Thymus (tissue), 11 donors: ENCODE data around the gene TAX1BP3. TPM values are rescaled to one million over a fixed set of nuclear protein-coding genes. Genes with fewer than 3 reads are reported as not detected.

Source experiments
- DNase-seq, 9 donors: peaks; one replicate each; pipeline ENCODE4 v3.0.0-alpha.2; 2013; ENCODE audit warnings: low spot score in 9 of 9, low read depth in 6 of 9, missing footprints in 1 of 9
- H3K27ac ChIP-seq, 2 donors: one replicate each; pipeline ENCODE4 v1.5.1; 2013; ENCODE audit warnings: control low read depth in 1 of 2, low read depth in 1 of 2, low read length in 1 of 2, mild to moderate bottlenecking in 1 of 2, moderate library complexity in 1 of 2
- H3K27me3 ChIP-seq, 2 donors: one replicate each; pipeline ENCODE4 v1.5.1; 2013; ENCODE audit warnings: low read length in 1 of 2; ENCODE audit not compliant: control insufficient read depth in 2 of 2, insufficient read depth in 1 of 2
- H3K36me3 ChIP-seq, 2 donors: one replicate each; pipeline ENCODE4 v1.5.1; 2013; ENCODE audit warnings: low read length in 1 of 2, mild to moderate bottlenecking in 1 of 2, moderate library complexity in 1 of 2; ENCODE audit not compliant: control insufficient read depth in 2 of 2, insufficient read depth in 2 of 2
- H3K4me1 ChIP-seq, 2 donors: one replicate each; pipeline ENCODE4 v1.5.1; 2013; ENCODE audit warnings: low read length in 2 of 2; ENCODE audit not compliant: control insufficient read depth in 2 of 2, insufficient read depth in 2 of 2
- H3K4me3 ChIP-seq, 2 donors: one replicate each; pipeline ENCODE4 v1.5.1; 2013; ENCODE audit warnings: low read length in 2 of 2, control low read depth in 1 of 2, mild to moderate bottlenecking in 1 of 2
- H3K9me3 ChIP-seq, 2 donors: one replicate each; pipeline ENCODE4 v1.5.1; 2013; ENCODE audit warnings: low read length in 1 of 2, mild to moderate bottlenecking in 1 of 2; ENCODE audit not compliant: control insufficient read depth in 2 of 2, insufficient read depth in 1 of 2
- WGBS: extraction: QIAGEN DNeasy Blood & Tissue Kit; methylation state at CpG from one replicate; pipeline ENCODE4 v1.1.7; 2013; 5-methylcytosine and 5-hydroxymethylcytosine counted together
- polyA plus RNA-seq: library from polyadenylated mRNA; stranded (reverse); fragments of 200-250 nt; gene quantifications from one replicate; pipeline ENCODE4 v1.2.3, GENCODE V29; 2013
- total RNA-seq: library from RNA; stranded (reverse); fragments of 120-200 nt; gene quantifications from one replicate; pipeline ENCODE4 v1.2.4, GENCODE V29; 2013
- donor health status: healthy.

TAX1BP3 gene
- total and polyA plus RNA-seq, 2 donors, result 73.2 to 115 TPM

DNA sequence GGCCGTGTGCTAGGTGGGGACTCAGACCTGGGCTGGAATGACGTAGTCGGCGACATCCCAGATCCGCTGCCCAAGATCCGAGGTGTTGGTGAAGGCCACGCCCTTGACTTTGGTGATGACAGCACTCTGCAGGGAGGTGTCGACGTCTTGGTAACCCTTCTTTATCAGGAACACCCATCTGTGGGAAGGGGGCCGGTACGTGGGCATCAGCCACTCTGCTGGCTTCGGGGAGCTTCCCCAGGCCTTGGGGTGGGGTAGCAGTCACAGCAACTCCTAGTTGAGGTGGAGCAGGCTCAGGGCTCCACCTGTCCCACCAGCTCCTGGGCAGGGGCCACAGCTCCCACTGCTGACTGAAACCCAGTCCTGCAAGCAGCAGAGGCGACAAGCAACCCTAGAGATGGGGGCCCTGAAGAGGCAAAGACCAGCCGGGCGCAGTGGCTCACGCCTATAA is 23.3 kb upstream of the TAX1BP3 start:
- DNase-seq, result peak in 2 of 9 donors; percentile 52 to 72
- peak overlapping the region in 1 of 2 donors; percentile 64 for H3K4me3 ChIP-seq
- H3K27ac ChIP-seq, result peak overlapping the region; percentile 31 to 72
- H3K4me1 ChIP-seq, result peaks cover 0 to 76% of the 10 kb centered on the region in 2 donors
- 96% methylated on average over 16 of the region's 16 CpGs for WGBS
- H3K27me3 ChIP-seq, result peaks cover 0 to 14% of the 10 kb centered on the region in 2 donors
- peaks cover 24 to 38% of the 10 kb centered on the region in 2 donors for H3K36me3 ChIP-seq
- peaks cover 0 to 10% of the 10 kb centered on the region in 2 donors for H3K9me3 ChIP-seq

DNA sequence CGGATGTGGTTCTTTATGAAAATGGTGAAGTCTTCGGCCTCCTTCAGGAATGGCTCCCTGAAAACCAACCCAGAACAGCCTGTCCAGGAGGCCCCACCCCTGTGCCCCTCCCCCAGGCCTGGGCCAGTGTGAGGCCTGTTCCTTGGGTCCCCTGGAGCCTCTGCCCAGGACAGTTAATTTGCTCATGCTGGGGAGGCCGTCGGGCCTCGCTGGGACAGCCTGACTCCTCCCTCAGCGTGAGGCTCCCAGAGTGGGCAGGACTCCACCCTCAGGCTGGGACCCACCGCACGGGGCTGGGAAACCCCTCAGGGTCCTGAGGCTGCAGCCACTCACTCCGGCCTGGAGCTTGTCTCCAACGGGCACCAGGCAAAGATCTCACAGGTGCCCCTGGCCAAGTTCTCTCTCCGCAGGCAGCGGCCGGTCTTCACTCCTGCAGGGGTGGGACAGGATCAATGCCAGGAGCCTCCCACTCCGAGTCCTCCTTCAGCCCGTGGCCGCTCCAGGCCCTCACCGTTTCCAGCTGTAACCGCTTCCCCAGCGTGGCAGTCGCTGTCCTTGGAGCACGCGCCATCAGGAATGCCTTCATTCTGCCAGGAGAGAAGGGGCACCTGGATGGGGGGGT is 21.8 kb upstream of the TAX1BP3 start:
- peak in 1 of 9 donors; percentile 8 for DNase-seq
- Histone ChIP-seq H3K27me3 (peaks cover 0 to 6% of the 10 kb centered on the region in 2 donors), H3K36me3 (peaks cover 25 to 40% of the 10 kb centered on the region in 2 donors), H3K27ac (peak overlapping the region in 1 of 2 donors; percentile 76), H3K9me3 (peaks cover 0 to 10% of the 10 kb centered on the region in 2 donors), H3K4me1 (peaks cover 0 to 71% of the 10 kb centered on the region in 2 donors), H3K4me3 (peak overlapping the region in 1 of 2 donors; percentile 64)
- WGBS, result 94% methylated on average over 22 of the region's 22 CpGs

GRCh38 chr17:3689262-3690093 is 21.1 kb upstream of the TAX1BP3 start:
- Histone ChIP-seq H3K4me3 (peak overlapping the region in 1 of 2 donors; percentile 64), H3K27me3 (no peaks in the 10 kb centered on the region), H3K36me3 (peaks cover 28 to 46% of the 10 kb centered on the region in 2 donors), H3K4me1 (peaks cover 0 to 70% of the 10 kb centered on the region in 2 donors), H3K9me3 (peaks cover 0 to 5% of the 10 kb centered on the region in 2 donors), H3K27ac (peak overlapping the region in 1 of 2 donors; percentile 76)
- WGBS, result 96% methylated on average over 44 of the region's 44 CpGs
- DNase-seq, result peak in 1 of 9 donors; percentile 13

DNA sequence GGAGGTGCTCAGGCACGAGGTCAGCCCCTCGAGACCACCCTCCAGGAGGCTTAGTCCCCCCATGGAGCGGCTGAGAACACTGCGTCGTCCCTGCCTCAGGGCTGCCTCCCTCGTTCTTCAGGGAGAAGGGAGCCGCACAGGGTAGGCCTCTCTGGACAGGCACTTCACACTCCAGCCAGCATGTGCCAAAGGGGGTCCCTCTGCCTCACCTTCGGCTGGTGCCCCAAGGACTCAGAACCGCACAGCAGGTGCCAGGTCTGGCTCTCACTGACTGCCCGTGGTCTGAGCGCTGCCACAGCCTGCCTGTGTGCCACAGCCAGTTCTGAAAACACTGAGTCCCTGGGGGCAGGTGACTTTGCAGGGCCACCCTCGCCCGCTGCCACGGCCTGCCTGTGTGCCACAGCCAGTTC is 20.5 kb upstream of the TAX1BP3 start:
- H3K27me3 ChIP-seq, result no peaks in the 10 kb centered on the region
- H3K9me3 ChIP-seq, result peaks cover 0 to 5% of the 10 kb centered on the region in 2 donors
- peaks cover 0 to 70% of the 10 kb centered on the region in 2 donors for H3K4me1 ChIP-seq
- DNase-seq, result no peak
- H3K36me3 ChIP-seq, result peaks cover 28 to 51% of the 10 kb centered on the region in 2 donors
- H3K4me3 ChIP-seq, result peak overlapping the region in 1 of 2 donors; percentile 64
- peak overlapping the region in 1 of 2 donors; percentile 94 for H3K27ac ChIP-seq
- 93% methylated on average over 14 of the region's 14 CpGs for WGBS

DNA sequence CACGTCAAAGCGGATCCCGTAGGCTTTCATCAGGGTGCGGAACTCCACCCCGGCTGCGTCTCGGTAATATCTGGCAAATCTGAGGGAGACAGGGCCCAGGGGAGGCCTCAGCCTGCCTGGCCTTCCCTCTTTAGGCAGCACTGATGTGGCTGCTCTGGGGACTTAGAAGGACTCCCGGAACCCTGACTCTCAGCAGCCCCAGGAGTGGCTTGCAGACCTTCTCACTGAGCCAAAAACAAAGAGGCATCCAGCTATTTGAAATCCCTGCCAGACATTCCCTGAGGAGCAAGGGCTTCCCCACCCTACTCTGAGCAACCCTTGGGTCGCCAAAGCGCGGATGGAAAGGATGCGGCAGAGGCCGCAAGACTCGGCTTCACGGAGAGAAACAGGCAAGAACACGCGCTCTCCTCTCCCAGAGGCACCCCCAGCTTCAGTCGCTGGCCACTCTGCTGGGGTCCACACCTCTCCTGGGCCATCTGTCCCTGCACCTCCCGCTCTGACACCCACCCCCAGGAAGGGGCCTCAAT is 19.7 kb upstream of the TAX1BP3 start:
- Histone ChIP-seq H3K4me1 (peaks cover 0 to 69% of the 10 kb centered on the region in 2 donors), H3K9me3 (peaks cover 0 to 5% of the 10 kb centered on the region in 2 donors), H3K27me3 (no peaks in the 10 kb centered on the region), H3K4me3 (peak overlapping the region in 1 of 2 donors; percentile 64), H3K36me3 (peaks cover 28 to 58% of the 10 kb centered on the region in 2 donors), H3K27ac (peak overlapping the region in 1 of 2 donors; percentile 94)
- 86% methylated on average over 19 of the region's 19 CpGs for WGBS
- DNase-seq, result peak in 4 of 9 donors; percentile 30 to 80 (median 54)

DNA sequence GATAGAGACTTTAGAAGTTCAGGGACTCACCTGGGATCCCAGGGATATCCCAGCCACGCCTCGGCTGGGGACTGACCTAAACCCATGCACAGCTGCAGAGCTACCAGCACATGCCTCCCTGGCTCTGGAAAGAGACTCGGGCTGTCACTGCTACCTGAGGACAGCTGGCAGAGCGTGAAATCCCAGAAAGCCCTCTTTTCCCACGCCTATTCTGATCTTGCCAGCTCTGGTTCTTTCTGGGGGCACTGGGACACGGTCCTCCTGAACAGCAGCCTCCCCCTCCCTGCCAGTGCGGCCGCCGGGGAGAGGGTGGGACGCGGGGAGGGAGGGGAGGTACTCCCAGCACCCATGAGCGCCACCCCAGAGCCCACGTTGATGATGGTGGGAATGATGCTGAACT is 16.8 kb upstream of the TAX1BP3 start:
- Histone ChIP-seq H3K4me3 (peak overlapping the region in 1 of 2 donors; percentile 46), H3K36me3 (peaks cover 25 to 64% of the 10 kb centered on the region in 2 donors), H3K27me3 (no peaks in the 10 kb centered on the region), H3K9me3 (peaks cover 0 to 5% of the 10 kb centered on the region in 2 donors), H3K4me1 (peaks cover 0 to 67% of the 10 kb centered on the region in 2 donors), H3K27ac (peak overlapping the region in 1 of 2 donors; percentile 84)
- 76% methylated on average over 13 of the region's 13 CpGs for WGBS
- DNase-seq, result peak in 1 of 9 donors; percentile 60

GRCh38 chr17:3683054-3683511 is 14.7 kb upstream of the TAX1BP3 start:
- Histone ChIP-seq H3K9me3 (no peaks in the 10 kb centered on the region), H3K27me3 (no peaks in the 10 kb centered on the region), H3K27ac (no peak overlapping the region), H3K4me1 (peaks cover 0 to 64% of the 10 kb centered on the region in 2 donors), H3K36me3 (peaks cover 25 to 62% of the 10 kb centered on the region in 2 donors), H3K4me3 (peak overlapping the region in 1 of 2 donors; percentile 46)
- 40% methylated on average over 10 of the region's 10 CpGs for WGBS
- peak in 3 of 9 donors; percentile 48 to 79 (median 74) for DNase-seq

GRCh38 chr17:3682033-3682432 is 13.7 kb upstream of the TAX1BP3 start:
- H3K27me3 ChIP-seq, result no peaks in the 10 kb centered on the region
- WGBS, result 96% methylated on average over 12 of the region's 12 CpGs
- H3K4me1 ChIP-seq, result peaks cover 0 to 72% of the 10 kb centered on the region in 2 donors
- peaks cover 31 to 71% of the 10 kb centered on the region in 2 donors for H3K36me3 ChIP-seq
- peak overlapping the region in 1 of 2 donors; percentile 28 for H3K27ac ChIP-seq
- peak overlapping the region in 1 of 2 donors; percentile 46 for H3K4me3 ChIP-seq
- DNase-seq, result no peak
- H3K9me3 ChIP-seq, result no peaks in the 10 kb centered on the region
